Measurements from ENCODE around the gene PPM1E.

The PPM1E gene

GRCh38 chr17:58995247-58995940 is 239.7 kb downstream of the PPM1E start:
- TF ChIP-seq CTCF (IDR thresholded peaks at IDR 0.05; ENCODE audit: insufficient read depth, missing control alignments) = no peak
- DNase-seq (ENCODE audit: insufficient read length, low spot score) (no peak), FAIRE-seq (no peak)

- TF ChIP-seq CTCF (IDR thresholded peaks at IDR 0.05; ENCODE audit: insufficient read depth, missing control alignments) = no peak
- DNase-seq (ENCODE audit: insufficient read length, low spot score) (no peak), FAIRE-seq (no peak)
Observed at GRCh38 chr17:58996968-58997367, 241.3 kb downstream of the PPM1E start.

- TF ChIP-seq CTCF (IDR thresholded peaks at IDR 0.05; ENCODE audit: insufficient read depth, missing control alignments) = no peak
- DNase-seq (ENCODE audit: insufficient read length, low spot score) (no peak), FAIRE-seq (no peak)
Observed at GRCh38 chr17:58997756-58998553, 242.3 kb downstream of the PPM1E start.

- TF ChIP-seq CTCF (IDR thresholded peaks at IDR 0.05; ENCODE audit: insufficient read depth, missing control alignments) = no peak
- no peak for DNase-seq (ENCODE audit: insufficient read length, low spot score)
- no peak for FAIRE-seq
Observed at GRCh38 chr17:58998871-58999270, 243.2 kb downstream of the PPM1E start.

- TF ChIP-seq CTCF (IDR thresholded peaks at IDR 0.05; ENCODE audit: insufficient read depth, missing control alignments) = no peak
- DNase-seq (ENCODE audit: insufficient read length, low spot score) = no peak
- FAIRE-seq = no peak
Observed at GRCh38 chr17:58999500-58999899, 243.8 kb downstream of the PPM1E start.

GRCh38 chr17:59000022-59000421 is 244.4 kb downstream of the PPM1E start:
- no peak for DNase-seq (ENCODE audit: insufficient read length, low spot score)
- no peak for TF ChIP-seq CTCF (IDR thresholded peaks at IDR 0.05; ENCODE audit: insufficient read depth, missing control alignments)
- FAIRE-seq = no peak

All from D721Med (cell line).